NCI-H146 (cell line): ENCODE data around the gene GSTO2.
A peak's percentile ranks its signal among the peaks of the same experiment; 100 is the strongest.

Experiments
- DNase-seq: peaks from one replicate; lab custom pipeline; 2025; lab: John Stamatoyannopoulos, UW

GSTO2 gene

DNA sequence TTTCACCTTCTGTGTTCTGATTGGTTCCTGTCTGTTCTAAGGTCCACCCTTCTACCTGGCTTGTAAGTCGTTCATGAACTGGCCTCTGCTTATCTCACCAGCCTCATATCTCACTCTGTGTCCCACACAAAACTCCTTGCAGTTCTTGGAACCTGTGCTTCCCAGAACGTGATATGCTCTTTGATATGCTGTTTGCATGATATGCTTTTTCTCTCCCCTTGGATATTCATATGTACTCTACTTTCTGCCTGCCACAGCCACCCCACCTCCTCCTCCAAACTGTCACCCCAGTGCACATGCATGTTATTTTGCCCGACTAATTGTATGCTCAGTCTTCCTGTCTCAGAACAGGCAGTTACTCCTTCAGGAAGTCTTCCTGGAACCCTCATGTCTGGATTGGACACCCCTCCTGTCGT is 71.1 kb downstream of the GSTO2 start:
- DNase-seq, result no peak

DNA sequence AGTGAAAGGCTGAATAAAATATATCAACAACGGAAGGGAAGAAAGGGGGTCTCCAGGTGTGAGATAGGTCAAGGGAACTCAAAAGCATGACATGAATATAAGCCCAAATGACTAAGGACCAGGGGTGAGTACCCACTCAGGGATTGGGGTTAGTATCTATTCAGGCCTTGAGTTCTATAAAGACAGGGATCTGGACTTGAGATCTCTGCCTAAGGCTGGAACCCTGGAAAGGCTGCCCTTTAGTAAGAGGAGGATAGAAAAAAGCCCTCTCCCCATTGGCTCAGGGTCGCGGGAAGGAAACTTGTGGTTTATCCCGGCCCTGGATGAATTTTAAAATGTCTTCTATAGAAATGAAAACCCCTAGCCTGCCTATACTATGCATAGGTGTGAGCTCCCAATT is 71.7 kb downstream of the GSTO2 start:
- no peak for DNase-seq

DNA sequence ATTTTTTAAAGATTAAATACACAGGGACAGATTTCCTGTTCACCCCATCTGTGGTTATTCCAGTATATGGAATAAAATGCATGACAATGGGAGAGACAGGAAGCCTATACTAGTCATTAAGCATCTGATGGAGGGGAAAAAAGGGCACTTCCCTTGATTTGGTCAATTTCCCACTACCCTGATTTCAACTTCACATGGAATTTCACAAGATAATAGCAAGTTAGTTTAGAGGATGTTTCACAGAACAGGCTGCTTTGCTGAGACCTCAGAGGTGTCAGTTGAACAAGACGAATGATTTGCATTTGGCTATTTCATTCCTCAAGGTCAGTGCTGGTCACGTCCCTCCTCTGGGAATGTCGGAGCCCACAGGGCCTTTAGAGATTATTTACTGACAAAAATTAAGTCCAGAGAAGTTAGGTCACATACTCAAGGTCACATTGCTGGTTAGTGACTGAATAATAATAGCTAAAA is 74.0 kb downstream of the GSTO2 start:
- DNase-seq, result no peak

DNA sequence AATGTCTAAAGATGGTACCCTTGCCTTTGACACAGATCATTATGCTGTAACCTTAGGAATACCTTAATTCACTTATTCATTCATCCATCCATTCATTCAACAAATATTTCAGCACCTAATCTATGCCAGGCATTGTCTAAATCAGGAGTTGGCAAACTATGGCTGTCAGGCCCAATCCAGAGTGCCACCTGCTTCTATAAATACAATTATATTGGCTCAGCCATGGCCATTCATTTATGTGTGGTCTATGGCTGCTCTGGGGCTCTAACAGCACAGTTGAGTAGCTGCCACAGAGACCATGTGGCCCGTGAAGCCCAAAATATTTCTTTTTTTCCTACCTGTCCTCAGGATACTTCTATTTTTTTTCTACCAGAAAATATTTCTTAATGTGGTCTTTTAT is 75.2 kb downstream of the GSTO2 start:
- DNase-seq, result no peak

DNA sequence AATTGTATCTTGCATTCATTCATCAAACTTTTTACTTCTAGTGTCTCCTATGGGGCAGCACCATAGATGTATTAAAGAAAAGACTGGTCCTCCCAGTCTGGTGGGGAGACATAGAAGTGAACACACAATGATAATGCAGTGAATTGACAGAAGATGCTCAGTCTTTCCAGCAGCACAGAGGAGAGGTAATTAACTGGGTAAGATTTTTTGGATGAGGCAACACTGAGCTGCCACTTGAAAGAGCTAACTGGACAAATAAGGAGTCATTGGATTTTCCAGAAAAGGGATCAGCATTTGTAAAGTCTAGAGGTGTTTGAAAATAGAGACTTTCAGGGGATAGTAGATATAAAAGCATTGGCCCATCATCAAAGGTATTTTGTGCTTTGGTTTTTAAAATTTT is 76.5 kb downstream of the GSTO2 start:
- DNase-seq, result no peak

DNA sequence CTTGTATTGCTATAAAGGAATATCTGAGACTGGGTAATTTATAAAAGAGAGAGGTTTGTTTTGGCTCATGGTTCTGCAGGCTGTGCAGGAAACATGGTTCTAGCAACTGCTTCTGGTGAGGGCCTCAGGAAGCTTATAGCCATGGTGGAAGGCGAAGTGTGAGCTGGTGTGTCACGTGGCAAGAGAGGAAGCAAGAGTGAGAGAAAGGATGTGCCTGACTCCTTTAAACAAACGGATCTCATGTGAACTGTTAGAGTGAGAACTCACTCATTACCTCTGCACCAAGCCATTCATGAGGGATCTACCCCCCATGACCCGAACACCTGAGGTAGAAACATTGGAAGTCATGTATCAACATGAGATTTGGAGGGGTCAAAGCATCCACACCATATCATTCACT is 77.0 kb downstream of the GSTO2 start:
- no peak for DNase-seq

DNA sequence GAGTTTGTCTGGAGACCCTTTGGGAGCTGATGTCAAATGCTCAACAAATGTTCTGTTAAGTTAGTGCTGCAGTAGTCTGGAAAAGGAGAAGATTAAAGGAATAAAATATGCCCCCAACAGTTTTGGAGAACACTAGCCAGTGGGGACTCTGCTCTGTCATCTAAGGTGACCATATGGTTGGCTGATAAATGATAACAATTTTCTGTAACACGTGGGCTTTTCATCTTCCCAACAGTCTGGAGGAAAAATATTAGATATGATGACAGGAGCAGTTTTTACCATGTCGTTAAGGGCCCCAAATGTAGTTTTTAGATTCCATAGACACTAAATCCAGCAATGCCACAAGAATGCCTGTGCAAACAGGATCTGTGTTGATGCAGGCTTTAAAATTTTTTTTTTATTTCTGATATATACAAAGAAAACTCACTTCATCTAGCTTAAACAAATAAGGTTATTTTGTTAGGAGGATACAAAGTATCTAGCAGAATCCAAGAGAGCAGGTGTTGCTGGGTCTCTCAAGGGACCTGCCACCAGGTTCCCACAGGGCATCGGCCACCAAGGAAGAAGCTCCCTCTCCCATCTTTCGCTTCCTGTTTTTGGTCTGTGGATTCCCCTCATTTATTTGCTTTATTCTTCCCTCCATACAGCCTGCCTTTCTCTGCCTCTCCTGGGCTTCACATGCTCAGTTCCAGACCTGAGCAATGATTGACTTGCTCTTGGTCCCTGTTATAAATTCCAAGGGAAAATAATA is 78.5 kb downstream of the GSTO2 start:
- no peak for DNase-seq

DNA sequence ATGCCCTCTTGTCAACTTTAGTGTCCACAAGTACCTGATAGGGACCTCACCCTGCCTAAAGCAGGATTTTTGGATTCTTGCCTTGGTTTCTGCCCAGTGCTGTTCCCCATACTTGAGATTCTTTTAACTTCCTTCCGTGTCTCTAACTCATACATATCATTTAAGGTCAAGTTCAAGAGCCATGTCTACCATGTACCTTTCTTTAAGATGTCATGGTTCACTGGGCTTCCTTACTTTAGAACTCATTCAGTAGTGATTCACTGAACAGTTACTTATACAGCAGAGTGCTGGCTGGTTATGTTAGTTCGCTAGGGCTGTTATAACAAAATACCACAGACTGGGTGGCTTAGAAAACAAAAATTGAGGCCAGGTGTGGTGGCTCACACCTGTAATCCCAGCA is 79.6 kb downstream of the GSTO2 start:
- DNase-seq, result no peak

DNA sequence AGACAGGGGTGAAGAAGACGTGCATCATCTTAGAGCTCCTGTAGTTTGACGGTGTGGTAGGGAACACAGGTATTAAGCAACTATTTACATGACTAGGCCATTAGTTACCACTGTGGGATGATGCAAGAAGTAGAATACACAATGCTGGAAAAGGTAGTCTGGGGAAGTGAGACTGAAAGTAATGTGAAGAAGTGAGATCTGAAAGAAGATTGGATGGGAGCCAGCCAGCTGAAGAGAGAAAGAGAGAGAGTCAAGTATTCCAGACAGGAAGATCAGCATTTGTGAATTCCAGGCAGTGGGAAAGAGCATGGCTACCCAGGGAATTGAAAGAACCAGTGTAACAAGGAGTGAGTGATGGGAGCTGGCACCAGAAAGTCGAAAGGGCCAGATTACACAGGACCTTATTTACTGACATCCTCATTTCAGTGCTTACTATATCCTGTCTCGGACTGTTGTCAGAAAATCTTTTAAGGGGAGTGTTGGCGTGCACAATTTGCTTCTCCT is 80.7 kb downstream of the GSTO2 start:
- DNase-seq, result no peak

DNA sequence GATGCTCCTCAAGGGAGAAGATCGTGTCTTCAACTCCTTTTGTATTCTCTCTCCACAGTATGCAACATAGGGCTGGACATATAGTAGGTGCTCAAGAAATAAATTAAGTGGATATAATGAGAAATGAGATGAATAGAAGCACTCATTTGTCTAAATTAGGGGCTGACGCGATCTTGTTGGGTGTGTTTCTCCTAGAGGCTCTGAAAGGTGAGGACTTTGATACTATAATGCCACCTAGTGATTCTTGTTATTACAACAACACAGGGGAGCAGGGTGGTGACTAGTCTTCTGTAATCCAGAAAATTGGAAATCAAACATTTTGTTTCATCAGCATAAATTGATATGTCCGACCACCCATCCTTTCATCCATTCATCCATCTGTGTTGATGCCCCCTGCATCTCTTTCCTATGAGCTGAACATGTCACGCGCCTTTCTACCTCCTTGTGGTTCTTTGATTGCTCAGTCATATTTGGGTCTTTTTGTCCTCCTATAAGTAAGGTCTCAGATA is 81.2 kb downstream of the GSTO2 start:
- DNase-seq, result peak; percentile 69

DNA sequence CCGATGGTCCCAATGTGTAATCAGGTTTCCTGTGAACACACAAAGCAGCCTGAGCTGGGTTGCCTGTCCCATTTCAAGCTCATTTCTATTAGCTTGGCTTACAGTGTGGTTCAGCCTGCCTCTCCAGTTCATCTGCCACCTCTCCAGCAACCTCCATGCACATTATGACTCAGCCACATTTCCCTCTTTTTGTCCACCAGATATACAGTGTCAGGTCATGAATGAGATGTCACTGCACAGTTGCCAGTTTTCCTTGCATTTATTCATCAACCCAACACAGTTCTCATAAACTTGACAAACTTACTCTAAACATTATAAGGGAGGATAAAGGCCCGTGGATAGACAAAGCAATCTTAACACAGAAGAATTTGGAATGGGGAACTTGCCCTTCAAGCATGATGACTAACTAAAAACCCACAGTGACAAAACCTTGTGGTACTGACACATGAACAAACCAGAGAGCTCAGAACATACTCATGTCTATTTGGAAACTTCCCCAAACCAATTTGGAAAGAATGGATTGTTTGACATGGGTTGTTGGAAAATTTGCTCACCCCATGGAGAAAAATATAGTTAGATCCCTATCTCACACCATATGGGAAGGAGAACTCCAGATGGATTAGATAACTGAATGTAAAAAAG is 82.2 kb downstream of the GSTO2 start:
- no peak for DNase-seq

DNA sequence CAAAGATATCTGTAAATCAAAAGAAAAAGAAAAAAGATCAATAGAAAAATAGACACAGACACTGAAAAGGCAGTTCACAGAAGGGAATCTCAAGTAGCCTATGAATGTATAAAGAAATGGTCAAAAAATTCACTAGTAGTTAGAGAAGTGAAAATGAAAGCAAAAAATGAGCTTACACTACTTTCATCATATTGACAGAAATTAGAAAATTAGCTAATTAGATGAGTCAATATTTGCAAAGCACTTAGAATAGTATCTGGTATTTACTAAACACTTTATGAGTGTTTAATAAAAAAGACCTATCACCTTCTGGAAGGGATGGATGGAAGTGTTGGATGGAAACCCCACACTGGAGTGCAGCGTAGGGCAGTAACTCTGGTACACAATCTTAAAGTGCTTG is 82.9 kb downstream of the GSTO2 start:
- peak; percentile 22 for DNase-seq

DNA sequence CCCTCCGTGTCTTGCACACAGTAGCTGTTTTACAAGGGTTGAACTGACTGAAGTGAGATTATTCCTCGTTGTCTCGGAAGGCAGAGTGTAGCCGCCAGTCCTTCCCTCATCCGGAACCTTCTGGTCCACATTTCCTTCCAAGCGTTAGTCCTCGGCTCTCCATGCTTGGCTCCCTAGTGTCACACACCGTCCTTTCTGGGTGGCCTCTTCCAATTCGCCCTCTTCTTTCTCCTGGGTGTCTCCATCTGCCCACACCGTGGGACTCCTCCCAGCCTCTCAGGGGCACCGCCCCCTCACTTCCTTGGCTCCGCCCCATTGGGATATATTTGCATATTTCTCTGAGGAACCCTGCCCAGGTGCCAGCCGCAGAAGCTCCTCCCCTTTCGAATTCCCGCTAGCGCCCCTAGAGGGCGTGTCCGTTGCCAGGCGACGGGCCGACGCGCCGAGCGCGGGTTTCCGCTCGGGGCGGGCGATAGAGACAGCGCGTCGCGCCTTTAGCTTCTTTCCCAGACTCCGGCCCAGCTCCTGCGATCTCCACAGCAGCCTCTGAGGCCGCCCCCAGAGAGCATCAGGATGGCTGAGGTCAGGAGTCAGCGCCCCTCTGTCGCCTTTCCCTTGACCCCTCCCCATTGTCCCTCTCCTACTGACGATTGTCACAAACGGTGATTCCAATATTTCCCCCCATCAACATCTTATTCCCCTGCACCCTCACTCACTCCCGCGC is 84.5 kb downstream of the GSTO2 start, which contains the start of gene CFAP58:
Gene CFAP58, plus strand, starts transcription at position 509 of the 724 bp plus-strand sequence. Its CDS starts 65 bp downstream, at position 574.
- peak; percentile 93 for DNase-seq
